GM12801 (cell line): ENCODE results near the gene PPP1R12C.

Experiments
- CTCF ChIP-seq: IDR thresholded peaks from one replicate; pipeline ENCODE4 v1.5.1; 2011; ENCODE audit warnings: control low read depth; ENCODE audit not compliant: insufficient read length; ENCODE audit errors: extremely low read depth

Gene PPP1R12C

DNA sequence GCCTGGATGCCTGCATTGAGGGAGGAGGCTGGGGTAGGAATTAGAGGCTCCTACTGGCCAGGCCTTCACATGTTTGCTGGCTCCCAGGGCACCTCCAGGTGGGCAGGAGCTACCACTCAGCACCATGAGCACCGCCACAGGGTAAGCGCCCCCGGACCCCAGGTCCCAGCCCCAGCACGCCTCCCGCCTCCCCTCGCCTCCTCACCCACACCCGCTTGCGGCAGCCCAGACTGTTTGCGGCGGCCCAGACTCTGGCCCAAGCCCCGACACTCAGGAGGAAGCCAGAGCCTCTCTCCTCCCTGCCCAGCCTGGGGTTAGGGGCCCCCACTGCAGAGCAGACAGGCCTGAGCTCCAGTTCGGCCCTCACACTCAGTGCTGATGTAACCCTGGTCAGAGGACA is 41.1 kb downstream of the PPP1R12C start:
- no peak for TF ChIP-seq CTCF

GRCh38 chr19:55075371-55075998 is 42.0 kb downstream of the PPP1R12C start, which contains the start of gene EPS8L1:
Gene EPS8L1 (plus strand): TSS chr19:55075869. CDS start chr19:55076445, 576 bp downstream.
- no peak for TF ChIP-seq CTCF

- TF ChIP-seq CTCF, result no peak
Observed at GRCh38 chr19:55071913-55072312, 45.5 kb downstream of the PPP1R12C start.

GRCh38 chr19:55071129-55071502 is 46.3 kb downstream of the PPP1R12C start:
- no peak for TF ChIP-seq CTCF

- TF ChIP-seq CTCF, result no peak
Observed at GRCh38 chr19:55070466-55071128, 46.8 kb downstream of the PPP1R12C start.

DNA sequence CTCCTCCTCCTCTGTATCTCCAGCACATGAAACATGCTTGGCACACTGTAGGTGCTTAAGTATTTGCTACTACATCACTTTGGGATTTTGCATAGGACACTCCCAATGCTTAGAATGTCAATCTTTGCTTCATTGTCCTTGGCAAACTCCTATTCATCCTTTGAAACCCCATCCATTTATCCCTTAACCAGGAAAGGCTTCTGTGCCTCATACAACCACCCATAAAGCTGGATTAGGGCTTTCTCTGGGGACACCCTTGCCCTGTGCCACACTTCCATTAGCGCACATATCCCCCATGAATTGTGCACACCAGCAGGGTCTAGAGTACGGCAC is 47.6 kb downstream of the PPP1R12C start:
- TF ChIP-seq CTCF, result no peak

GRCh38 chr19:55068950-55069864 is 48.2 kb downstream of the PPP1R12C start:
- TF ChIP-seq CTCF, result no peak
